Psoas muscle (tissue), 8 donors: ENCODE data around the gene CACUL1. TPM values are rescaled to one million over a fixed set of nuclear protein-coding genes. Genes with fewer than 3 reads are reported as not detected.
A peak's percentile ranks its signal among the peaks of the same experiment; 100 is the strongest.

Source experiments
- ATAC-seq, 4 donors: fragments of 200-7000 bp; cut with Tn5 transposase; one replicate each; pipeline ENCODE4 v1.9.1; 2020; ENCODE audit warnings: moderate library complexity in 3 of 4, mild to moderate bottlenecking in 2 of 4
- DNase-seq, 2 donors: peaks; one replicate each; pipeline ENCODE4 v3.0.0-alpha.2; 2020
- H3K27ac ChIP-seq: fragments of 200-600 bp; one replicate; pipeline ENCODE4 v1.8.0; 2022
- H3K27me3 ChIP-seq, 3 donors: fragments of 200-600 bp in 1 of 3; one replicate each; pipeline versions ENCODE4 v1.6.1 to v1.8.0; 2013 to 2022; ENCODE audit warnings: low read length in 2 of 3, mild to moderate bottlenecking in 2 of 3, moderate library complexity in 1 of 3; ENCODE audit not compliant: insufficient read depth in 3 of 3
- H3K36me3 ChIP-seq, 2 donors: fragments of 200-600 bp in 1 of 2; one replicate each; pipeline versions ENCODE4 v1.6.1 to v1.8.0; 2013 to 2022; ENCODE audit warnings: low read depth in 1 of 2, mild to moderate bottlenecking in 1 of 2, moderate library complexity in 1 of 2; ENCODE audit not compliant: insufficient read depth in 1 of 2
- H3K4me1 ChIP-seq: fragments of 200-600 bp; one replicate; pipeline ENCODE4 v1.8.0; 2022
- H3K4me3 ChIP-seq: fragments of 200-600 bp; one replicate; pipeline ENCODE4 v1.8.0; 2022; ENCODE audit warnings: mild to moderate bottlenecking
- H3K9me3 ChIP-seq: fragments of 200-600 bp; one replicate; pipeline ENCODE4 v1.8.0; 2022
- WGBS, 3 donors: extraction: QIAGEN DNeasy Blood & Tissue Kit; methylation state at CpG; one replicate each; pipeline versions ENCODE4 v1.1.6 to v1.1.7; 2013; 5-methylcytosine and 5-hydroxymethylcytosine counted together
- intact Hi-C, 2 donors: fragments of 100-400 bp; cut with DNase I; formaldehyde crosslinking; loops; one replicate each; pipeline versions ENCODE4 v1.11.0 to v1.14.2; 2022
- polyA plus RNA-seq, 3 donors: library from polyadenylated mRNA; stranded (reverse); fragments of 200-250 nt; gene quantifications; one replicate each; pipeline ENCODE4 v1.2.3, GENCODE V29; 2013
- total RNA-seq, 4 donors: library from RNA; stranded (reverse); fragmentation: NEBNext Ultra II Directional in 2 of 4; extraction: Animal tissue kit (Norgen Biotek cat#: 25700) in 2 of 4; gene quantifications; one replicate each; pipeline versions ENCODE4 v1.2.1 to v1.2.4, GENCODE V29; 2021 to 2023
- TF ChIP-seq, protein P1 (sequence below): fragments of 200-600 bp; IDR thresholded peaks from one replicate; pipeline ENCODE4 v1.8.0; 2022; ENCODE audit warnings: antibody characterized with exemption
- donor health status: healthy with polysubstance abuse.
- donor health status: DM: no; HTN: no; CAD: no; lungs with moderate emphysema.
- donor health status: Bipolar disorder and iron deficiency.
- donor health status: healthy.
- donor health status: DM: yes; HTN: yes; CAD: no.
- donor health status: DM: no; HTN: no; CAD: no.
- donor health status: DM: no; HTN: no; CAD: no.
- donor health status: DM: yes; HTN: yes; CAD: no.

The CACUL1 gene
- total and polyA plus RNA-seq, 7 donors: 5.9 to 41.0 (median 22.1) TPM

DNA sequence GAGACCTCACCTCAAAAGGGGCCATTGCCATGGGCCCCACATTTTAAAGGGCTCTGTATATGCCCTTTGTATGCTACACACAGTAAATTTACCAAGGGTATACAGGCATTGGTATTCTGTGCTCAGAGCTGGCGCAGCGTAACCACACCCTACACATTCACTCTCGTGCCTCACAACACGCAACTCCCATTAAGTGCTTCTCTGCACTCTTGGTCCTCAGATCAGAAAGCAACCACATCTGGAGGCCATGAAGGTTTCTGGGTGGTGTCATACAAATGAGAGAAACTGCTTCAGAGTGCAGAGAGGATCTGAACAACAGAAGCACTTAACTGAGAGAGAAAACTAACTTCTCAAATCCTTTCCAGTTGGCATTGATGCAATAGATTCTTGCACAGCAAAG is 9.4 kb upstream of the CACUL1 start:
- TF ChIP-seq, protein P1, sequence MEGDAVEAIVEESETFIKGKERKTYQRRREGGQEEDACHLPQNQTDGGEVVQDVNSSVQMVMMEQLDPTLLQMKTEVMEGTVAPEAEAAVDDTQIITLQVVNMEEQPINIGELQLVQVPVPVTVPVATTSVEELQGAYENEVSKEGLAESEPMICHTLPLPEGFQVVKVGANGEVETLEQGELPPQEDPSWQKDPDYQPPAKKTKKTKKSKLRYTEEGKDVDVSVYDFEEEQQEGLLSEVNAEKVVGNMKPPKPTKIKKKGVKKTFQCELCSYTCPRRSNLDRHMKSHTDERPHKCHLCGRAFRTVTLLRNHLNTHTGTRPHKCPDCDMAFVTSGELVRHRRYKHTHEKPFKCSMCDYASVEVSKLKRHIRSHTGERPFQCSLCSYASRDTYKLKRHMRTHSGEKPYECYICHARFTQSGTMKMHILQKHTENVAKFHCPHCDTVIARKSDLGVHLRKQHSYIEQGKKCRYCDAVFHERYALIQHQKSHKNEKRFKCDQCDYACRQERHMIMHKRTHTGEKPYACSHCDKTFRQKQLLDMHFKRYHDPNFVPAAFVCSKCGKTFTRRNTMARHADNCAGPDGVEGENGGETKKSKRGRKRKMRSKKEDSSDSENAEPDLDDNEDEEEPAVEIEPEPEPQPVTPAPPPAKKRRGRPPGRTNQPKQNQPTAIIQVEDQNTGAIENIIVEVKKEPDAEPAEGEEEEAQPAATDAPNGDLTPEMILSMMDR: no peak
- no peak overlapping the region for H3K27ac ChIP-seq
- no peak for DNase-seq
- H3K36me3 ChIP-seq: no peaks in the 10 kb centered on the region
- H3K27me3 ChIP-seq: no peaks in the 10 kb centered on the region
- ATAC-seq: no peak
- intact Hi-C loops: no loop called here
- no peaks in the 10 kb centered on the region for H3K9me3 ChIP-seq
- peaks cover 6% of the 10 kb centered on the region for H3K4me1 ChIP-seq
- 92 to 97% (median 93%) methylated on average over 4 of the region's 4 CpGs for WGBS, 3 donors
- H3K4me3 ChIP-seq: no peak overlapping the region

DNA sequence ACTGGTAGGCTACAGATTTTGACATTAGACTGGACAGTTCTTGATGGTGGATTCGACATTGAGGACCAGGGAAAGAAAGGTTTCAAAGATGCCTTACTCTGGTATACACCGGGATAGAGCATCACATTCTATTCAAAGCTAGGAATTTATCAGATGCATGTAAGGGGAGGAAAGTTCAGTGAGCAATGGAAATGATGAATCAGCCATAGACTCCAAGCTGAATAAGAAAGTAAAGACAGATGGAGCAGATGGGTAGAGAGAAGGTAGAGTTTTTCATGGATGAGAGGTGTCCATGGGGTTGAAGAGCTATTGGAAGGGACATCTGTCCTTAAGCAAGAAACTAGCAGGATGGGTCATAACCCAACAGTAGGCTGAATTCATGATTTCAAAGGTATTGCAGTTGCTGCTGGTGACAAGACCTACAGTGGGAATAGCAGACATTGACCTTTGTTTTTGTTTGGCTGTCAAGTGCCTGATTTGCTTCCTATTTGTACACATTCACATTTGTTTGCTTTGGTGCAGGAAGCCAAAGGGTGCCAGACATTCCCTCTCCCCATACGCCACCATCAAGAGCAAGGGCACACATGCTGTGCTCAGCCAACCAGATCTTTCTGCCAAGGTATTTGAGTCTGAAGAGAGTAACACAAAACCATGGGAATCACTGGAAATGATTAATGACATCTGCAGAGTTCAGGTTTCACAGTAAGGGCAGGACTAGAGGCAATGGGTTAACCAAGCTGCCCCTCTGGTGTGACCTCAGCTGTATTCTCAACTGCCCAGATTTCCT is 8.6 kb upstream of the CACUL1 start:
- TF ChIP-seq, protein P1: no peak
- DNase-seq: no peak
- intact Hi-C loops: no loop called here

DNA sequence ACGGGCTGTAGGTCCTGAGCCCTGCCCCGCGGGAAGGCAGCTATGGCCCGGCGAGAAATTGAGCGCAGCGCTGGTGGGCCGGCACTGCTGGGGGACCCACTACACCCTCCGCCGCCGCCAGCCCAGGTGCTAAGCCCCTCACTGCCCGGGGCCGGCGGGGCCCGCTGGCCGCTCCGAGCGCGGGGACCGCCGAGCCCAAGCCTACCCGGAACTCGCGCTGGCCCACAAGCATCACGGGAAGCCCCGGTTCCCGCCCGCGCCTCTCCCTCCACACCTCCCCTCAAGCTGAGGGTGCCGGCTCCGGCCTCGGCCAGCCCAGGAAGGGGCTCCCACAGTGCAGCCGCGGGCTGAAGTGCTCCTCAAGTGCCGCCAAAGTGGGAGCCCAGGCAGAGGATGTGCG is 5.5 kb upstream of the CACUL1 start:
- Histone ChIP-seq H3K36me3 (no peaks in the 10 kb centered on the region), H3K4me3 (no peak overlapping the region), H3K9me3 (no peaks in the 10 kb centered on the region), H3K27me3 (no peaks in the 10 kb centered on the region), H3K27ac (no peak overlapping the region), H3K4me1 (peaks cover 6% of the 10 kb centered on the region)
- no peak for ATAC-seq
- DNase-seq: no peak
- TF ChIP-seq, protein P1: no peak
- WGBS, 3 donors: 95 to 98% (median 95%) methylated on average over 33 to 36 of the region's 36 CpGs
- intact Hi-C loops: no loop called here

More for the DNA sequence above, 8.6 kb upstream of the CACUL1 start:
- Histone ChIP-seq H3K4me1 (peaks cover 6% of the 10 kb centered on the region), H3K9me3 (no peaks in the 10 kb centered on the region), H3K27me3 (no peaks in the 10 kb centered on the region), H3K4me3 (no peak overlapping the region), H3K27ac (no peak overlapping the region), H3K36me3 (no peaks in the 10 kb centered on the region)
- WGBS, 3 donors: 68 to 74% (median 70%) methylated on average over 3 of the region's 3 CpGs
- ATAC-seq: peak in 1 of 4 donors; percentile 42

DNA sequence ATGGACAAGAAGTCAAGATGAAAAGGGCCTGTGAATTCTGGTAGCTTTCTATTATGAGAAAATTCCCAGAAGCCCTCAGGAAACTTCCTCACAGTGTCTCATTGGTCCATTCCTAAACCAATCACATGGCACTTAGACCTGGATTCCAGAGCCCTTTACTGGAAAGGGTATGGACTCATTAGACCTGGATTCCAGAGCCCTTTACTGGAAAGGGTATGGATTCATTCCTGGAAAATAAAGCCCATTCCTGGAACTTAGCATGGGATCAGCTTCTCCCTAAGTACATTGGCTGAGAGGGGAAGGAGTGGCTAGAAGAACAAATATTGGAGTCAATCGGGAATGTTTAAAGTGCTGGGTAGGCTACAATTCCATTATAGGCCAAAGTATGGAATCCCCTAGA is 3.7 kb upstream of the CACUL1 start:
- Histone ChIP-seq H3K9me3 (no peaks in the 10 kb centered on the region), H3K4me3 (no peak overlapping the region), H3K36me3 (no peaks in the 10 kb centered on the region), H3K27ac (no peak overlapping the region), H3K27me3 (no peaks in the 10 kb centered on the region), H3K4me1 (peaks cover 5% of the 10 kb centered on the region)
- TF ChIP-seq, protein P1: no peak
- no peak for ATAC-seq
- intact Hi-C loops: loop anchor here in 1 of 2 donors (10.0 kb wide), 1 partner anchor 266 kb away; the partner anchor contains the start of gene NANOS1
- no peak for DNase-seq
- 71 to 95% (median 79%) methylated on average over 1 of the region's 1 CpG for WGBS, 3 donors
